NCI-H524 treated with DMSO at 0.1 percent for 48 hours (cell line): Measurements from ENCODE around the gene BARHL1.

ENCODE experiments used
- DNase-seq: peaks from one replicate; lab custom pipeline; 2025; lab: John Stamatoyannopoulos, UW

Gene BARHL1

DNA sequence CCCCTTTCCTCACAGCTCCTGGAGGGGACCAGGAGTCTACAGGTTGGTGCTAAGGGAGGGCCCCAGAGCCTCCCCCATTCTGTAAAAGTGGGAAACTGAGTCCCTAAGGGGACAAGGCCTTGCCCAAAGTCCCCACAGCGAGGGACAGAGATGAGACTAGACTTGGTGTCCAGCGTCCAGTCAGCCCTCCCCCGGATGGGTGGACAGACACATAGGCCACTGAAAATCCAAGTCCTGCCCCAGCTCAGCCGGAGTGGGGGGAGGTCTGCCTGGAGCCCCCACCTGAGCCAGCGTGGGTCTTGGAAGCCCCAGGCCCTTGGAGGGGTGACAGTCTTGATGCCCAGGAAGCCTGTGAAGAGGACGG is 5.2 kb downstream of the BARHL1 start:
- no peak for DNase-seq

DNA sequence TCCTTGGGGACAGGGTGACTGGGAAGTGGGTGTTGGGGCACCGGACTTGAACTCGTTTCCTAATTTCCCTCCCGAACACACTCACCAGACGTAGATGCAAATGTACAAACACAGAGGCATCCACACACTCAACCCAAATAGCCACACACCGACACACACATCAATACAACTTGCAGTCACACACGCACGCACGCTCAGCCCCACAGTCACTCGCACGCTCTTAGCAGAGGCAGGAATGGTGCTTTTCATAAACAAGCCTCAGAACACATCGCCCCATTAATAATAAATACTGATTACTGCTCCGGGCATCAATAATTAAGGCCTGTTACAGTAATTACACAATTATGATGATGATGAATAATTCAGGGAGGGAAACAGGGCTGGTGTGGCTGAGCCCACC is 5.7 kb downstream of the BARHL1 start:
- DNase-seq, result no peak

DNA sequence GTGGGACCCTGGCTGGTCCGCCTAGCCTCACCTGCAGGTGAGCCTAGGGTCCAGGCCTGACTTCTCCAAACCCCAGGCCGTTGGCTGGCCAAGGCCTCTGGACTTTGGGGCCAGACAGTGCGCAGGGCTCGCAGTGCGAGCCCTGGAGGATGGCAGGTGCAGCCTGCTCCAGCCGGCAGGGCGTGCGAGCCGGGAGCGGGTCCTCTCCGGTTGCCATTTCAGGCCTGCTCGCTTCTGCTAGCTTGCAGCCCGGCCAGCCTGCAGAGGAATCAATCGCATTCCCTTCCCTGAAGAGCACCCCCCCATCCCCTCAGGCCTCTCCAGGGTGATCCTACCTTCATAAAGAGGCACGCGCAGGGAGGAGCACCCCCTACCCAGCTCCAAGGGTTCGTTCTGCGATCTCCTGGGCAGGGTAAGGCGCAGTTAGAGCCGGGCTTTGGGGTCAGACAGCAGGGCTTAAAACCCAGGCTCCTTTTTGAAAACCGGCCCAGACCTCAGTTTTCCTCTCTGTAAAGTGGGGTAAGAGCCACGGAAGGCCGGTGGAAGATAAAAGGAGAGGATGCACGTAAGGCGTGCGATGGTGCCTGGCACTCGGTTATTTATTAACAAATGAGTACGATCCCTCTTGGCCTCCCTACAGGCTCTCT is 6.2 kb downstream of the BARHL1 start:
- DNase-seq, result no peak

DNA sequence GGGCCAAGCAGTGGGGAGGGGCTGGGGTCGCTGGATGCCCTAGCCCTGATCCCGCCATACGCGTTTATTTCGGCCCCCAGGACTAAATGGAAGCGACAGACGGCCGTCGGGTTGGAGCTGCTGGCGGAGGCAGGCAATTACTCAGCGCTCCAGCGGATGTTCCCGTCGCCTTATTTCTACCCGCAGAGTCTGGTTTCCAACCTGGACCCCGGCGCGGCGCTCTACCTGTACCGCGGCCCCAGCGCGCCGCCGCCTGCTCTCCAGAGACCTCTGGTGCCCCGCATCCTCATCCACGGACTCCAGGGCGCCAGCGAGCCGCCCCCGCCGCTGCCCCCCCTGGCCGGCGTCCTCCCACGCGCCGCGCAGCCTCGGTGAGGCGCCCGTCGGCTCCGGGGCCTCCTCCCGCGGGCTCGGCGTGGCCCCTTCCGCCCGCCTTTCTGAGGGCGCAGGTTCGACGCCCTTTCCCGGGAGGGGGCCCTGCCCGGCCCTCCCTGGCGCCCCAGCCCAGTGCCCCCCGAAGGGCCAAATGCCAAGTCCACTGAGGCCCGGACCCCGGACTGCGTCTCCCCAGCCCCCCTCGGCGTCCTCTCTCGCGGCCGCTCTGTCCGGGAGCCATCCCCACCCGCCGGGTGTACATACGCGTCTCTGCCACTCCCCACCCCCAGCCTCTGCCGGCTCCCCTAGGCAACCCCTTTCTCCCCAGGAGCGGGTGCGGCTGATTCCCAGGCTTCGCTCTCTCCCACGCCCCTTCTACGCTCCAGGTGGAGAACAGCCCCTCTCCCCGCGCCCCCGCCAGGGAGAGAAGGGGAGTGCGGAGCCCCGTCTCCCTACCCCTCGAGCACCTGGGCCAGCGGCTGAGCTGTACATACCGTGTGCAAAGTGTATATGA is 7.0 kb downstream of the BARHL1 start:
- DNase-seq, result no peak

DNA sequence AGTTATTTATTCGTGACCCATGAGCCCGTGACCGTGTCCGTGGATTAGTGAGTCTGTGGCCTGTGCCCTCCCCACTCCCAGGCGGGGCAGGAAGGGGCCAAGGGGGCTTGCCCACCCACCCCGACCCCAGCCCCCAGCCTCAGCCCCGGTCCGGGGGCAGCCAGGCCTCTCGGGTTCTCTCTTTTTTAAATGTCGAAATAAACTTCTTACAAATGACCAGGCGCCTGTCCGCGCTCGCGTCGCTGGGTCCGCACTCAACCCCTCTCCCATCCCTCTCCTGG is 7.6 kb downstream of the BARHL1 start:
- DNase-seq, result no peak

DNA sequence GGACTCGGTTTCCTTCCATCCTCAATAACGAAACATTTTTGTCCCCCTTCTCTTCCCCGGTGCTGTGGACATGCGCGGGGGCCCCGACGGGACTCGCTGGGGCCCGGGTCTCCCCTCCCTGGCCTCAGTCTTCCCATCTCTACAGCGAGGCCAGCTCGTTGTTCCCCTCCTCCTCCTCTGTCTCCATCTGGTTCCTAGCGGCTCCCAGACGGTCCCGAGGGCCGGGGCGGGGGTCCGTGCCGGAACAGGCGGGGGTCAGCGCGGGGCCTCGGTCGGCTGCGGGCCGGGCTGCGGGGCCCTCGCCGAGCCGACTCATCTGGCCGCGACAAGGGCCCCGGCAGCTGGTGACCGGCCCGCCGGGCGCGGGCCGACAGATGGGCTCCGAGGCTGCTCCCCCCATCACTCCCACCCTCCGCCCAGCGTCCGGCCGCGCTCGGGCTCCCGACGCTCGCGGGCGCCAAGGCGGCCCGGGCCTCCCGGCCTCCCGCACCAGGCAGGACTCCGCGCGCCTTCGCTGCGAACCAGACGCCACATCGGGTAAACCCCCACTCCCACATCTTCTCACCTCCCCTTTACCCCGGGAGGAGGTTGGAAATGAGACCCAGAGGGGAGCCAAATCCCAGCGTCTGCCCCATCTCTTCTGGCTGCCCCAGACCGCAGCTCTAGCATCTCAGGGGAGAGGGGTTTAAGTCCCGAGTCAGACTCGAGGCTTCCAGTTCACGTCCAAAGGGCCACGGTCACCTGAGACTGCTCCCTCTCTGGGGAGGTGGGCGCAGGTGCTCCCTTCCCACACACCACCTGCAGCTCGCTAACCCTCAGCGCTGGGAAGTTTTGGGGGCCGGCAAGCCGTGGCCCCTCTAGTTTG is 8.1 kb downstream of the BARHL1 start:
- no peak for DNase-seq

DNA sequence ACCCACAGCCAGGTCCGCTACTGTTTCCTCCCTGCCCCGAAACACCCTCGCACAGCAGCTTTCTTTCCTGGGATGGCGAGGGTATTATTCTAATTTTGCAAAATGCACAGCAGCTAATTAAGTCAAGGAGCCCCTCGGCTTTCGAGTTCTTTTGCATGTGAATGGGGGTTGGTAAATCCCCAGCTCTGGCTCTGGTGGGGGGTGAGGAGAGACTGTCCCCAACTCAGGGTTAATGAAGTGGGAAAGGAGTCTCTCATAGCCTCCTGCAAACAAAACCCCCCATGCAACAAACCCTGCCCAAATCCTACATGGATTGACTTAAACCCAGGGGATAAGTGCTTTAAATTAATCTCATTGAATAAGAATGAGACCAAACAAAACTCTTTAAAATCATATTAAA is 8.8 kb downstream of the BARHL1 start:
- DNase-seq, result no peak

DNA sequence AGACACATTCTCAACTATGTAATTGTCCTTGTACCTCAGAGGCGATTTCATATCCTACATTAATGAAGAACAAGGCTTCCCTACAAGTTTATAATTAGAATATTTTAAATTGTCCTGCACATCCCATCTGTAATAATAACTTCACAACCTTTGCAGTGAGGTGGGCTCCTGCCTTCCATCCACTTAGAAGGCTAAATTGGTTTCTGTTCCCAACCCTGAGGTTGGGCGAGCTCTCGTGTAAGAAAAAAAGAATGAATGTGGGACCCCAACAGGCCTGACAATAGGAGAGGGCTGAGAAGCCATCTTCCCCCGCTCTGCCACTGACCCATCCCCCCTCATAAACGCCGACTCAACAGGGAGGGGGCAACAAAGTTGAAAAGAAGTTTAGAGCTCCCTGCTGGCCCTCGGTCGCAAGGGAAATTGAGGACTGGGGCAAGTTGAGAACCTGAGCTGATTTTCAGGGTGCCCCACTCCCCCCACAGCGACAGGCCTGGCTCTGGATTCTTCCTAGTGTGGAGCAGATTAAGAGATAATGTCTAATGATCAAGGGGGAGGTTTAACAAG is 9.4 kb downstream of the BARHL1 start:
- no peak for DNase-seq

DNA sequence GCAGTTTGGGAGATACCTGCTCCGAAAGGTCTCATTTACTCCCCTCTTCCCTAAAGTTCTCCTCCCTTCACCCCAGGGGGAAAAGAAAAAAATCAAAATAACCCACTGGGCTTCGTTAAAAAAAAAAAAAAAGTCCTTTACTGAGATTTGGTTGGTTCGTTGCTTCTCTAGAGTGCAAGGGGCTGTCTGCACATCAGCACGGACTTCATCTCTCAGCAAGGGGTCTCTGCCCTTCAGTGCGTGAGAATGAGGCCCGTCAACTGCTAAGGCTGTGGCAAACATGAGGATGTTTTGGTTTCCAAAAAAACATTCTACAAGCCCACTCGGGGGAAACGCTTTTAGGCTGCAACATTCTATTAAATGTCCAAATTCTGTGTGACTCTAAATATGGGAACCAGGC is 10.0 kb downstream of the BARHL1 start:
- DNase-seq, result no peak

DNA sequence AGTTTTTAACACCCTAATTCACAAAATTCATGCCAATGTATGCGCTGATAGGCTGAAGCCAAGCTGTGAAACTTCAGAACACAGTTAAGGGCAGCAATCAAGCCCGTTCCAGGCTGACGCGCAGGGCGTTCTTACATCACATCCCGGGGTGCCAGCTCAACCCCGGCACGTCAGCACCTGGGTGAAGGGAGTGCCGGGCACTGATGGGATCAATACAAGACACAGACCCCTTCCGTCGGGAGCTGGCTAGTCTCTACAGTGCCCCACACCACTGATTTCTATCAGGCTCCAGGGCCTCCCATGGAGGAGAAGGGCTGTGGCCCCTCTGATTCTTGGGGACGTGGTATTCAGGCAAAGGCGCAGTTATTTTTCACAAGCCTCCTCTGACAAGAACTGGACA is 12.0 kb downstream of the BARHL1 start:
- DNase-seq, result no peak

DNA sequence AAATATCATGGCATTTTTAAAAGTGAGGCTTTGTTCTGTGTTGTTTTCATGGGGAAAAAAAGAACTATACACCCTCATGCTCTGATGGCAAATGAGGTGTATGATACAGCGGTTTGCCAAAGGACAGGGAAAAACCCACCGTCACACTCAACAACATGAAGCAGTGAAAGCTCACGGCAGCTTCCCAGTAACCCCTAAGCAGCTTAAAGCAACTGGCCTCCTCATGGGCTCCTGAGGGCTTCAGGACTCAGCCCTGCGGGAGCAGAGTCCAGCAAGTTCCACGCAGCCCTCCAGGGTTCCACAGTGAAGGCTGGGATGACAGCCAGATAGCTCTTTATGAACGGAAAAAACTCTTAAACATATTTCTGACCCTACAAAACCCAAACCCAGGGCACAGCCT is 12.9 kb downstream of the BARHL1 start:
- no peak for DNase-seq

DNA sequence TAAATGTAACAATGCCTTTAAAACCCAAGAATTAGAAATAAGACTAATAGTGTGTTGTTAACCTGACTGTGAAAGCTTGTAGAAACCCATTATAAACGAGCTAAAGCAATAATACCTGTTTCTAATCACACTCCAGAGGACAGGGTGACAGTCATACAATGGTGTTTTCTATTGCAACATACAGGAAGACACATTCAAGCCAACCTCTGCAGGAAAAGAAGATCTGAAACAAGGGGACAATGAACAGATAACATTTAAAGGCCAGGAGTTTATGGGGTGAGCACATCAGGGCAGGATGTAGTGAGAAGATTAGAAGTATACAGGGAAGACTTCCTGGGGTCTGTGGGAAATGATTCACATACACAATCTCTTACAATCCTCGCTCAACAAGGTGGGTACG is 13.8 kb downstream of the BARHL1 start:
- DNase-seq, result no peak

DNA sequence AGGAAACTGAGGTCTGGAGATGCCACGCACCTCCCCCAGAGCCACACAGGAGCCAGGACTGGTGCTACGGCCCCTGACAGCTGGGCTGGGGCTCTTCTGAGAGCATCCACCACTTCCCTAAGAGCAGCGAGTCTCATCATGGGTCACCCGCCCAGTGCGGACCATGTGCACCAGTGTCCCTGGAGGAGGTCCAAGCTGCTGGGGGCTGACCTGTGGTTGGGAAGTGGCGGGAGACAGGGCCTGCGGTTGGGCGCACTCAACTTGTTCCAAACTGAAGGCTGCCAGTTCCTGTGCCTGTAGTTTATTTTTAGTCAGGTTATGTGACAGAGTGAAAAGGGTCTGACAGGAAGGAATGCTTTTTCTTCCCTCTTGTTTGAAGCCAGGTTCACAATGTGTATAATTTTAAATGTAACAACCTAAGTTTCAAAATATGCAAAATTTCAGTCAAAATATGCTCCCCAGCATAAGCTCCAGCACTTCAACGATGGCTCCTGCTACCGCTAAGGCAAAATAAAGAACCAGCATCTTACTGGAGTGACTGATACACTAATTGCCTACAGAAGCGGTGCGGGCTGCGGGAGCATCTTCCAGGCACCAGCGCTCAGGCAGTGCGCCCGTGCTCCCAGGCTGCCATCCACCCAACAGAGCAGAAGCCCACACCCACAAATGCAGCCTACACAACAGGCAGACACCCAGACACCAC is 14.8 kb downstream of the BARHL1 start:
- no peak for DNase-seq

DNA sequence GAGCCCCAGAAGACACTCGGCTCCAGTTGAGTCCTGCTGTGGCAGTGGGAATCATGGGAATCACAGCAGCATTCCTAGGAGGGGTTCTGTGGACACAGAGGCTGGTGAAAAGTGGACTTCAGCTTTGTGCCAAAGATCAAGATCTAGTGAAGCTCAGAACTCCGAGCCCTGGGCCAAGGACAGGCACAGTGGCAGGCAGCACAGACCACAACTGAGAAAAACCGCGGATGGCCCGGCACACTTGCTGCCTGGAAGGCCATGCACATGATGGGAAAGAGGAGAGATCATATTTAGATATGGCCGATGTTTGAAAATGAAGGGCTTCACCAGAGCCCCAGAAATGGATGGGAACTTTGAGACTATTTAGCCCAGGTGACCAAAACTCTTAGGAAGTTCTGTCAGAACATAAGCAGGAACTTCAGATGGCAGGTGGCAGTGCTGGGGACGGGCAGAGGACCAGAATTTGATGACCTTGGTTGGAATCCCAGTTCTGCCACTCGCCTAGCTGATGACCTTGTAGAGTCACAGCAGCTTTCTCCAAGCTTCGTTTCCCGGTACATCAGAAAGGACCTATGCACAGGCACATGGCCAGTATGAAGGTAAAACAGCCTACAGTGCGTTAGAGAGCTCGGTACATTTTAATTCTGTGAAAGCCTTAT is 18.0 kb downstream of the BARHL1 start:
- no peak for DNase-seq

DNA sequence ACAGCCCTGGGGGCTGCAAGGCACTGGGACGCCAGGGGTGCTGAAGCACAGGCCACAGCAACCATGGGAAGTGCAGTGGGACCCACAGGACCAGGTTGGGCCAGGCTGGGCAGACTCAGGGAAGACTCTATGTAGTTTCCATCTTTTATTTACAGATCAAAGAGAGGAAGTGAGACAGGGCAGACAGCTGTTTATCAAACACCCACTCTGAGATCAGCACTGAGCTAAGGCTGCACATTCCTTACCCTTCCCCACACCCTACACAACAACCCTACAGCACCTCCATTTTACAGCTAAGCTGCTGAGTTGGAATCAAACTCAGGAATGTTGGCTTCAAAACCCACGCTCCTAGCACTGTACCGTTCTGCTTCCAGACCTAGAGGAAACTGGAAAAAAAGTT is 19.8 kb downstream of the BARHL1 start:
- DNase-seq, result no peak

DNA sequence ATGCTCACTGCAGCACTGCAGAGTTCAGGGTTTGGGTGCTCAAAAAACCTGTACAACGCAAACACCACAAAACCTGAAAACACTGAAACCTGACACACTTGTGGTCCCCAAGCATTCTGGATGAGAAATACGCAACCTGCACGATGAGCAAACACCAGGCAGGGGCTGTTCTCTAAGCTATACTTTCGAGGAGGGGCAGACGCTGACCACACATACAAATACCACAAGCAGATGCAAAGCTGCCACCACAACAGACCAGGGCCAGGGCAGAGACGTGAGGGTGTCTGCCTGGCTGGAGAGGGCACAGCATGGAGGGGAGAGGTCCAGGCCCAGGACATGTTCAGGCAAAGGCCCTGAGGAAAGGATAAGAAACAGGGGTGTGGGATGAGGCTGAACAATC is 23.0 kb downstream of the BARHL1 start:
- DNase-seq, result no peak

DNA sequence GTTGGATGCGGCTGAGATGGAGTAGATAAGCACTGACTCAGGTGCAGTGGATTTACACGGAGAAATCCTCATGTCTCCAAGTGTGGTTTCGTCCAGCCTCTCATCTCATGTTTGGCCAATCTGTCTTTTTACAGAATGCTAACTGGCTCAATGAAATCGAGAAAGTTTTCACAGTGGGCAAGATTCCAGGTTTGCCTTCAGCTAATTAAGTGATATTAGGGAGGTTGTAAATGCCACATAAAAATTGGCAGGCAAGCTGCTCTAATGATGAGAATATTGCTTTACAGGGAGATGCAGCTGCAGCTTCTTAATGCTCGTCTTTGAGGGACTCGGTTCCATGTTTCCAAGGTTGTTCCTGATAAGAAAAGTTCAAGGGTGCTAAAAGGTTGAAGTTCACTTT is 23.7 kb downstream of the BARHL1 start:
- no peak for DNase-seq

DNA sequence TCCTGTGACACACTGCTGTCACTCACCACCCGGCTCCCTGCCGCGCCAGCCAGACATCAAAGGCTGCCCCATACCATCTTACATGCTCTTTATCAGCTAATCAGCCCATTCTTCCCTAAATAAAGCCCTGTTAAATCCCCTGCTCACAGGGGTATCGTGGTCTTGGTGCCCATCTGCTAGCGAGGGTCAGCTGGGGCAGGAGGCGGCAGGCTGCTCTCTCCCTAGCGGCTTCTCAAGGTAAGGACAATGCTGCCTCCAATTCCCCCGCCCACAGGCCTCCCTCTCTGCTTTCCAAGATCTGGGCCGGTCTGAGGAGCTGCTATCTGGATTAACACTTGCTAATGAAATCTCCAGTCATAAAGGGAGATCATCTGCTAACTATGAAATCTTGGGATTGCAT is 26.8 kb downstream of the BARHL1 start:
- DNase-seq, result no peak

DNA sequence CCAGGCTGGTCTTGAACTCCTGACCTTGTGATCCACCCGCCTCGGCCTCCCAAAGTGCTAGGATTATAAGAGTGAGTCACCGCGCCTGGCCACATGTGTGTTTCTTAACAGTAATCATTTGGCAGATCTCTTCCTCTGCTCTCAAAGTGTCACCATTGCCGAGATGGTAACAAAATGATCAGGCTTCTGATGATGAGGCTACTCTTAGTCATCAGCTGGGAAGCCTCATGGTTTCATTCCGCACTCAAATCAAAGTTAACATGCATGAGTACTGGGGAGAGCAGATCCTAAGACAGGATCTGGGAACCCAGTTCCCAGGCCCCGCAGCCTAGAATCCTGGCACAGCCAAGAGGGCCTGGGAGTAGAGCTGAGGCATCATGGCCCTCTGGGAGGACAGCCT is 27.4 kb downstream of the BARHL1 start:
- DNase-seq, result no peak

DNA sequence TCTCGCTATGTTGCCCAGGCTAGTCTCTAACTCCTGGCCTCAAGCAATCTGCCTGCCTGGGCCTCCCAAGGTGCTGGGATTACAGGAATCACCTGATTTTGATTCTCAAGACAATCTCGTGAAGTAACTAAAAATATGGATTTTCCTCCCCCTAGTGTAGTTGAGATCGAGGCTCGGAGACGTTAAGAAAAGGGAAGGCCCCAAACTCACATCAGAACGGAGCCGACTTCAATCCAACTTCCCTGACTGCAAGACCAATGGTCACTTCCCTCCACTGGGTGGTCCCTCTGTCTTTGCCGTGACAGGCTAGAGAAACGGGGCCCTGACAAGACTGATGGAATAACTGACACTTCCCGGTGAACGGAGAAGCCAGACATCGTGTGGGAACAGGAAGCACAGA is 28.3 kb downstream of the BARHL1 start:
- DNase-seq, result no peak

DNA sequence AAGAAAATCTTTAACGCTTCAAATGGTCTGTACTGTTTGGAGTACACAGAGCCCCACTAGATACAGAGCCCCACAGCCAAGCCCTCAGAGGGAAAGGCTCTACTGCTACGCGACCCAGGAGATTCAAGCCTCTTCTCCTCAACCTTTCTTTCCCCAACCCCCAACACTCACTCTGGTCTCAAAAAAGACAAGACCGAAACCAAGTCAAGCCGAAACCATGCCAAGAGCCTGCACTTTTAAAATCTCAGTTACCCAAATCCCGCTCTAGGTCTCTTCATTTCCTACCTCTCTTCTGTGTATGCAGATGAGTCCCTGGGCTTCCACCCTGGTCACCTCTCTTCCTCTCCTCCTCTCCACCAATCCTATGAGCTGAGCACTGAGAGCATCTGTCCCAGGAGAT is 31.9 kb downstream of the BARHL1 start:
- DNase-seq, result no peak

DNA sequence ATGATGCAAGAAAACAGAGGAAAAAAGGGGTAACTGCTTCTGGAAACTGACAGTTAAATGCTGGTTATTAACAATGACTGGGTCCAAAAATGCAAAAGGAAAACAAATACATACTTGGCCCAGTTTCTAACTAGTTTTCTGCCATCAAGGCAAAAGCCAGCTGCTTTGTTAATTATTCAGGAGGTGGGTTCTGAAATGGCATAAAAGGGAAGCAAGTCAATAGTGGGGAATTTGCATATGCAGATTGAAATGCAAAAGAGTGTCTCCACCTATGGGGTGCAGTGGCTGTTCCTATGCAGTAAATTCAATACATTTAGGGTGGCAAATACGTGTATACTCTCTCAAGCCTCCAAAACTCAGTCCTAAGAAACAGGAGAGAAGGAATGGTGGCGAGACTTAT is 33.4 kb downstream of the BARHL1 start:
- DNase-seq, result no peak
